GM18520 (cell line): ENCODE data around the gene ADAT3.

Experiments
- ATAC-seq: cut with Tn5 transposase; IDR thresholded peaks from one replicate; pipeline ENCODE4 v1.9.1; 2021; ENCODE audit not compliant: unreplicated experiment

ADAT3 gene

GRCh38 chr19:1905110-1905862, at the start of gene ADAT3, which contains the start of gene SCAMP4:
Gene ADAT3 (plus strand): TSS chr19:1905399. CDS start chr19:1912048, 6,649 bp downstream.
Gene SCAMP4 (plus strand): TSS chr19:1905399. CDS start chr19:1915020, 9,621 bp downstream.
- peak; percentile 76 for ATAC-seq

- ATAC-seq: no peak
Measured at GRCh38 chr19:1855828-1856255, 49.4 kb upstream of the ADAT3 start.

DNA sequence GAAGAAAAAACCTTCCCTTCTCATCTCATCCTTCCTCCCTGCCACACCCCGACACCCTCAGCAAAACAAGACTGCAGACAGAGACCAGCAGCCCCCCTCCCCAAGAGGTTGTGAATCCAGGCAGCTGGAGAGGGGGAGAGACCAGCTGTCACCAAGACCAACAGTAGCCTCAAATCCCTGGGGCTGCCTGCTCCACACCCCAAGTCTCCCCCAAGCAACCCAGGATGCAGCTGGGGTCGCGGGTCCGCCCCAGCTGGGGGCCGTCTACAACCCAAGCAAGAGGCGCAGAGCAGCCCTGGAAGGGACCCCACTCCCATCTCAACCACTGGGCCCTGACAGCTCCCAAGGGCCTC, 48.9 kb upstream of the ADAT3 start:
- no peak for ATAC-seq

DNA sequence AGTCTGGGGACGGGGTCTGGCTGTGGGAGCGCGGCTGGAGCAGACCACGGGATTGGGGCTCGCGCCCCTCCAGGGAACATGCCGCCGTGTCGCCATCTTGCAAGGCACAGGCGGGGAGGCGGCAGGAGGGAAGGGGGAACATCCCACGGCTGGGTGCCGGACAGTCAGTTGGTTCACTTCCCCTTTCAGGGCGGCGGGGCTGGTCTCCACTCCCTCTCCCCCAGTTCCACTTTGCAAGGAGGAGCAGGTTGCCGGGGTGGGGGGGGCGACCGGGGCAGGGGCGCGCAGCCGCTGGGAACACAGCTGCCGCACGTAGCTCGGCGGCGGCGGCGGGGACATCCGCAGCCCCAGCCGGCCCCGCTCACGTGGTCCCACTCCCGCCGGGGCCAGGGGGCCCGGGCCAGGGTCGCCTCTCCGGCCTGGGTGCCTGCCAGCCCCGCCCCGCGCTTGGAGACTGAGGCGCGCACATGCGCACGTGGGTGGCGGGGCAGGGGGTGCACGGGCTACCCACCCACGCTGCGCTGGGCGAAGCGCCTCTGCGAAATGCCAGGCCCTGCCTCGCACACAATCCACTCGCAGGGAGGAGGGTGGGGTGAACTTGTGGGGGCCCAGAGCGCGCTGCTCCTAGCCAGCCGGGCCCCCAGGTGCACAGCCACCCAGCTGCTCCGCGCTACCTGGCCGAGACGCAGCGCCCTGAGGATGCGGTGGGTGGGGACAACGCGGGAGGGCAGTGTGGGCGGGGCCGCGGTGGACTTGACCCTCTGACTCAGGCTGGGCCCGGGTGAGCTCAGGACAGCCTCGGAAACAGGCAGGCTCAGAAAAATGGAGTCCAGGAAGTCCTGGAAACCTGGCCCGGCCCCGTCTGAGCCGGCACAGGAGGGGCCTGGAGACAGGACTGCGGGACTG, 48.2 kb upstream of the ADAT3 start:
- ATAC-seq: no peak

- no peak for ATAC-seq
Measured at GRCh38 chr19:1857648-1858326, 47.4 kb upstream of the ADAT3 start.

DNA sequence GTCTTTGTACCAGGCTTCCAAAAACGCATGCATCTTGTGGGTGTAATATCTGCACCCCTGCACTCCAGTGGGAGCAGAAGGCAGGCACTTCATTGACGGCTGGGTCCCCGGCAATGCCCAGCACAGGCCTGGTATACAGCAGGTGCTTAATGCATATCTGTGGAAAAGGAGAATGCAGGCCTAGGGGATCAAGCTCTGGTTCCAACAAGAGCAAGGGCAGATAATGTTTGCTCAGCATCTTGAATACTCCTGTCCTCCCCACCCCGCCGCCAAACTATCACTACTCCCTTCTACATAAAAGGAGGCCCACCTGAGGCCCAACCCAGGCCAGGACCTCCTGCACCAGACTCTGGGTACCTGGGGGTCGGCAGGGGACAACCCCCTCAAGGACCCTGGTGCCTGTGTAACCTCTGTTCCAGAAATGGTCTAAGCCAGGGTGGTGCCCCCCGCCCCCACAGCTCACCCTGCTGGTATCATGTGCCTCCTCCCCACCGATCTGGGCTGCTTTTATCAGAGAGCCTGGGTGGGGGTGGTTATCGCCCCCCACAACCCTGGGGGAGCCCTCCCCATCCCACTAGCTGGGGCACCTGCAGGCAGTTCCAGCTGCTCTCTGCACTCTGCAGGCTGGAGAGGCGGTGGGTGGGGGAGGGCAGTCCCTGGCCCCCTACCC, 46.7 kb upstream of the ADAT3 start:
- no peak for ATAC-seq

DNA sequence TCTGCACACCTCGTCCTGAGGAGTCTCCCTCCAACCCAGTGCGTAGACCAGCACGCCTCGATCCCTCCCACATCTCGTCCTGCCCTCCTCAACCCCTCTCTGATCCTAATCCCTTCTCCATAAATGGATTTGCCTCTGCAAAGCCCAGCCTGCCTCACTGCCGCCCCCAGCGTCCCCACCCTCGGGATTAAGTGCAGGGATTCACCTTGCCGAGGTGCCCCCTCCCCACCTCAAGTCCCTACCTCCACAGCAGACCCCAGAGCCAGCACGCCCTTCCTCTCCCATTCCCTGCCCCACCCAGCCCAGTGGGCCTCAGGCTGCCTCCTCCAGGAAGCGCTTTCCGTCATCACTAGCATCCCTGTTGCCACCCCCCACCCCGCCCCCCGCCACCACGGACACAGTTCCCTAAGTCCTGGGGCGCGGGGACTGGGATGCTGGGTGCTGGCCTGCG, 45.8 kb upstream of the ADAT3 start:
- ATAC-seq: no peak

DNA sequence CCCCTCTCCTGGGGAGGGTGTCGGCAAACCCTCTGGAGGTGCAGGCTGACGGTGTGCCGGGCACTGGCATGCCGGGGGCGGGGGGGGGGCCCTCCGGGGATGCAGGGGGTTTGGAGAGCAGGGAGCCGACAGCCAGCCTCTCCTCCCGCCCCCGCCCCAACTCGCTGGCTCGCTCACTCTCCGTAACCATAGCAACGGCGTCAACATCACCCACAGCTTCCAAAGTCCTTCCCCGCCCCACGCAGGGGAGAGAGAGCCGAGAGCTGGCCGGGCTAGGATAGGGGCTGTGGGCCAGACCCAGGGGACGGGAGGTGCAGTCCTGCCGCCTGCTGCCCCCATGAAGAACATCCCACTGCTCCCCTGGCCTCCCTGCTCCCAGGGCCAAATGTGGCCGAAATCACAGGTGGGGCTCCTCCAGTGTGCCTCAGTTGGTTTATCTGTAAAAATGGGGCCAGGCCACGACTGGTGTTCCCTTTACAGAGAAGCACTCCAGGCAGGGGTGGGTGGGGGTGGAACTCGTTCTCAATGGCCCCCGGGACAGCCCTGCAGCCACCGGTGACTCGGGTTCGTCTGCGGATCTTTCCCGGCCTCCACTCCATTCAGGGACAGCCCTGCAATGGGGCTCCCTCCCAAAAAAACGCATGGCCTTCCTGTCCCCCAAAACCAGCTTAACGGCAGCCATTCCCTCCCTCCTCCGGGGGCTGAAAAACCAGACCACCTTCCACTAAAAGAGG, 45.0 kb upstream of the ADAT3 start:
- no peak for ATAC-seq

DNA sequence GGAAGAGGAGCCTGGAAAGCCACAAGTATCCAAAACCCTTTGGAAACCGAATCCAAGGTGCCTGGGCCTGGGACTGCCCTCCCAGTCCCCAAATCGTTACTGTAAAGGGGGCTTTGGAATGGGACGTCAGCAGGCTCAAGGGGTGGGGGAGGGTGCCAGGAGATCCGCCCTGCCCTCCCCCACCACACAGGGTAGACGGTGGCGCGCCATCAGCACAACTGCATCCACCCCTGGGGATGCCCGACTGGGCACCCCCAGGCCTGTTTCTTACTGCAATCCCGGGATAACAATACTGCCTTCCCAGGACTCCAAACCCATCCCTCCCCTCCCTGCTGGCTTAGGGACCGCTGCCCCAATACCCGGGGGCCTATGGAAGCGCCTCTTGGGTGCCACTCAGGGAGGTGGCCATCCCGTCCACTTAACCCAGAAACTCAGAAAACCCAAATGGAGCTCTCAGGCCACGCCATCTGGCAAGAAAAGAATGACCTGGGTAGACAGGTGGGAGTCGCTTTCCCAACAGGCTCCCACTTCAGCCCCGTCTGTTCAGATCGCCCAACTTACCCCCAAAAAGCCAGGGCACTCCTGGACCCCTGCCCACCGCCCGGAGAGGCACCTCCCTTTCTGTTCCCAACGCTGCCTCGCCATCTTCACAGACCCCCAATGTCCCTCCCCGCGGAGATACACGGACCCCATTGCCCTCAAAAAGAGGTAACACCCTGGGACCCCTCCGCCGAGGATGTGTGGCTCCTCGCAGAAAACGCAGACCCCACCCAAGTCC, 44.2 kb upstream of the ADAT3 start:
- ATAC-seq: no peak

- no peak for ATAC-seq
Measured at GRCh38 chr19:1861599-1862031, 43.6 kb upstream of the ADAT3 start.

DNA sequence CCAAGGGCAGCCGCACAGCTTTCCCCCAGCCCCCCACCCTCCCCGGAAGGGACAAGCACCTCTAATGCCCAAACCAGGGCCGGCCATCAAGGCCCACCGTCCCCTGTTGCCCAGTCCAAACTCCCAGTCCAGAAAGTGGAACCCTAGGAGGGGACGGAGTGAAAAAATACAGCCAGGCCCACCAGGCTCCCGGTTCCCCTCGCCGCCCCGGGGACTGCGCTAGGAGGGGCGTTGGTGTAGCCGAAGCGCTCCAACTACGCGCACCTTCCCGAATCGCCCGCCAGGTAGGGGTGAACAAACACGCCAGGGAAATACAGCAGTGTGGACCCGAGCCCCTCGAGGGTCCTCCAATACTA, 43.2 kb upstream of the ADAT3 start:
- no peak for ATAC-seq

GRCh38 chr19:1862424-1863327, 42.5 kb upstream of the ADAT3 start:
- ATAC-seq: no peak

- ATAC-seq: no peak
Measured at GRCh38 chr19:1863328-1863637, 41.9 kb upstream of the ADAT3 start, which contains the start of gene KLF16. Gene KLF16 (minus strand): TSS chr19:1863579. CDS start chr19:1863497, 82 bp downstream.

GRCh38 chr19:1863638-1864479, 41.3 kb upstream of the ADAT3 start:
- ATAC-seq: peak; percentile 58

GRCh38 chr19:1864480-1865171, 40.6 kb upstream of the ADAT3 start:
- ATAC-seq: peak; percentile 24

- ATAC-seq: no peak
Measured at GRCh38 chr19:1865172-1866010, 39.8 kb upstream of the ADAT3 start.
